GM21576 (cell line): ENCODE results near the gene MAFF.
A peak's percentile ranks its signal among the peaks of the same experiment; 100 is the strongest.
"Not testable (repeated sequence)": the region's sequence is repeated elsewhere in the genome, so short reads cannot be mapped to it uniquely, and the experiment has no call there.

Source experiments
- ATAC-seq: cut with Tn5 transposase; IDR thresholded peaks from one replicate; pipeline ENCODE4 v1.9.1; 2021; ENCODE audit warnings: mild to moderate bottlenecking, moderate library complexity; ENCODE audit not compliant: unreplicated experiment

The MAFF gene

GRCh38 chr22:38201711-38202436, at the start of gene MAFF:
Gene MAFF, plus strand, starts transcription at chr22:38201994. Its CDS starts 11,860 bp downstream, at chr22:38213854.
- peak; percentile 41 for ATAC-seq

- ATAC-seq: no peak
These were observed 47.8 kb upstream of the MAFF start for GRCh38 chr22:38153821-38154562.

- not testable (repeated sequence) for ATAC-seq
These were observed 47.3 kb upstream of the MAFF start for GRCh38 chr22:38154563-38154915.

GRCh38 chr22:38155703-38156102, 46.1 kb upstream of the MAFF start:
- no peak for ATAC-seq

GRCh38 chr22:38162881-38163843, 38.6 kb upstream of the MAFF start:
- ATAC-seq: no peak

- ATAC-seq: no peak
These were observed 37.8 kb upstream of the MAFF start for GRCh38 chr22:38163844-38164550.

- ATAC-seq: no peak
These were observed 37.3 kb upstream of the MAFF start for GRCh38 chr22:38164551-38164918.

GRCh38 chr22:38165922-38166593, 35.7 kb upstream of the MAFF start:
- no peak for ATAC-seq

- no peak for ATAC-seq
These were observed 33.8 kb upstream of the MAFF start for GRCh38 chr22:38167988-38168407.

GRCh38 chr22:38169116-38169515, 32.7 kb upstream of the MAFF start:
- ATAC-seq: no peak

- no peak for ATAC-seq
These were observed 31.3 kb upstream of the MAFF start for GRCh38 chr22:38170469-38170868.

GRCh38 chr22:38171927-38172831, 29.6 kb upstream of the MAFF start:
- ATAC-seq: no peak

- no peak for ATAC-seq
These were observed 28.8 kb upstream of the MAFF start for GRCh38 chr22:38172832-38173640.

- ATAC-seq: no peak
These were observed 28.2 kb upstream of the MAFF start for GRCh38 chr22:38173641-38173906.

- no peak for ATAC-seq
These were observed 27.2 kb upstream of the MAFF start for GRCh38 chr22:38174626-38175025.

GRCh38 chr22:38175206-38176118, 26.3 kb upstream of the MAFF start:
- no peak for ATAC-seq

GRCh38 chr22:38176170-38176741, 25.5 kb upstream of the MAFF start:
- no peak for ATAC-seq
